GM21529 (cell line): ENCODE measurements around the gene CRLF3.
"Not testable (repeated sequence)": the region's sequence is repeated elsewhere in the genome, so short reads cannot be mapped to it uniquely, and the experiment has no call there.

Experiments
- ATAC-seq: cut with Tn5 transposase; IDR thresholded peaks from one replicate; pipeline ENCODE4 v1.9.1; 2021; ENCODE audit not compliant: unreplicated experiment

CRLF3 gene

GRCh38 chr17:30816165-30816564 is 8.3 kb downstream of the CRLF3 start:
- no peak for ATAC-seq

GRCh38 chr17:30814860-30815259 is 9.6 kb downstream of the CRLF3 start:
- ATAC-seq = not testable (repeated sequence)

- not testable (repeated sequence) for ATAC-seq
Observed at GRCh38 chr17:30814236-30814635, 10.3 kb downstream of the CRLF3 start.

GRCh38 chr17:30812218-30813177 is 12.0 kb downstream of the CRLF3 start:
- ATAC-seq = no peak

- no peak for ATAC-seq
Observed at GRCh38 chr17:30809867-30810266, 14.6 kb downstream of the CRLF3 start.

- no peak for ATAC-seq
Observed at GRCh38 chr17:30808785-30809286, 15.7 kb downstream of the CRLF3 start.

GRCh38 chr17:30807896-30808295 is 16.6 kb downstream of the CRLF3 start:
- ATAC-seq = no peak

GRCh38 chr17:30805944-30806456 is 18.5 kb downstream of the CRLF3 start:
- ATAC-seq = no peak

- no peak for ATAC-seq
Observed at GRCh38 chr17:30801671-30802070, 22.8 kb downstream of the CRLF3 start.

- no peak for ATAC-seq
Observed at GRCh38 chr17:30796016-30796415, 28.5 kb downstream of the CRLF3 start.

- no peak for ATAC-seq
Observed at GRCh38 chr17:30794372-30794771, 30.1 kb downstream of the CRLF3 start.

GRCh38 chr17:30793282-30793977 is 31.1 kb downstream of the CRLF3 start:
- no peak for ATAC-seq

GRCh38 chr17:30790279-30790678 is 34.2 kb downstream of the CRLF3 start:
- ATAC-seq = no peak

GRCh38 chr17:30788918-30789317 is 35.6 kb downstream of the CRLF3 start:
- ATAC-seq = no peak

GRCh38 chr17:30782206-30782605 is 42.3 kb downstream of the CRLF3 start:
- no peak for ATAC-seq

- ATAC-seq = no peak
Observed at GRCh38 chr17:30780343-30780742, 44.1 kb downstream of the CRLF3 start.

GRCh38 chr17:30768771-30769170 is 55.7 kb downstream of the CRLF3 start:
- ATAC-seq = not testable (repeated sequence)

- ATAC-seq = not testable (repeated sequence)
Observed at GRCh38 chr17:30767641-30768404, 56.7 kb downstream of the CRLF3 start.

GRCh38 chr17:30761060-30761459 is 63.4 kb downstream of the CRLF3 start:
- no peak for ATAC-seq

- ATAC-seq = not testable (repeated sequence)
Observed at GRCh38 chr17:30753291-30753690, 71.2 kb downstream of the CRLF3 start.

- ATAC-seq = not testable (repeated sequence)
Observed at GRCh38 chr17:30750982-30751381, 73.5 kb downstream of the CRLF3 start.
